WI38 (cell line): Measurements from ENCODE around the gene RHOT2.

Experiments used
- H3K4me3 ChIP-seq: 2 replicates; pipeline ENCODE4 v1.5.1; 2011; ENCODE audit warnings: low read depth, mild to moderate bottlenecking, control low read depth, low read length
- TF ChIP-seq, protein P1 (sequence below): IDR thresholded peaks from 2 replicates; pipeline ENCODE4 v1.5.1; 2012; ENCODE audit warnings: low read depth, mild to moderate bottlenecking, control low read depth, low read length

The RHOT2 gene

GRCh38 chr16:645852-646678, 21.9 kb upstream of the RHOT2 start:
- TF ChIP-seq, protein P1, sequence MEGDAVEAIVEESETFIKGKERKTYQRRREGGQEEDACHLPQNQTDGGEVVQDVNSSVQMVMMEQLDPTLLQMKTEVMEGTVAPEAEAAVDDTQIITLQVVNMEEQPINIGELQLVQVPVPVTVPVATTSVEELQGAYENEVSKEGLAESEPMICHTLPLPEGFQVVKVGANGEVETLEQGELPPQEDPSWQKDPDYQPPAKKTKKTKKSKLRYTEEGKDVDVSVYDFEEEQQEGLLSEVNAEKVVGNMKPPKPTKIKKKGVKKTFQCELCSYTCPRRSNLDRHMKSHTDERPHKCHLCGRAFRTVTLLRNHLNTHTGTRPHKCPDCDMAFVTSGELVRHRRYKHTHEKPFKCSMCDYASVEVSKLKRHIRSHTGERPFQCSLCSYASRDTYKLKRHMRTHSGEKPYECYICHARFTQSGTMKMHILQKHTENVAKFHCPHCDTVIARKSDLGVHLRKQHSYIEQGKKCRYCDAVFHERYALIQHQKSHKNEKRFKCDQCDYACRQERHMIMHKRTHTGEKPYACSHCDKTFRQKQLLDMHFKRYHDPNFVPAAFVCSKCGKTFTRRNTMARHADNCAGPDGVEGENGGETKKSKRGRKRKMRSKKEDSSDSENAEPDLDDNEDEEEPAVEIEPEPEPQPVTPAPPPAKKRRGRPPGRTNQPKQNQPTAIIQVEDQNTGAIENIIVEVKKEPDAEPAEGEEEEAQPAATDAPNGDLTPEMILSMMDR, result no peak
- H3K4me3 ChIP-seq, result no peak overlapping the region

- H3K4me3 ChIP-seq, result no peak overlapping the region
- TF ChIP-seq, protein P1, result no peak
Observed at GRCh38 chr16:646679-647172, 21.2 kb upstream of the RHOT2 start.

DNA sequence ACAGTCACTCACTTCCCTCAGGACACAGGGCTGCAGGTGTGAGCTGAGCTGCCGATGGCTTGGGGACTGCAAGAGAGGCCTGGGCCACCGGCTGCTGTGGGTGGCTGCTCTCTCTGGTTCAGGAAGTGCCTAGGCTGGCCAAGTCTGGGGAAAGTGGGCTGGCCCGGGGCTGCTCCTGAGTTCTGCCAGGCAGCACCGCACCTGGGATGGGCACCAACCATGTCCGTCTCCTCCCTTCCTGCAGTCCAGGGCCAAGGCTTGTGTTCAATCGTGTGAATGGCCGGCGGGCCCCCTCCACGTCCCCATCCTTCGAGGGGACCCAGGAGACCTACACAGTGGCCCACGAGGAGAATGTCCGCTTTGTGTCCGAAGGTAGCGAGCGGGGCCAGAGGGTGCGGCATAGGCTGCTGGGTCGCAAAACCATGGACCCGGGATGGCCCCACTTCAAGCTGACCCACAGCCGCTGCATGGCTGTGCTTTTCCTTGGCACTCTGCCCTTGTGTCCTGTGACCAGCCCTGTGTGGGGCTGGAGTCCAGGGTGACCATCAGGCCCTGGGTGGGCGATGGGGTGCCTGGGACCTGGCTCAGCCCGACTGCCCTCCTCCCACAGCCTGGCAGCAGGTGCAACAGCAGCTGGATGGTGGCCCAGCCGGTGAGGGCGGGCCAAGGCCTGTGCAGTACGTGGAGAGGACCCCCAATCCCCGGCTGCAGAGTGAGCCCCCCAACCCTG, 20.6 kb upstream of the RHOT2 start:
- TF ChIP-seq, protein P1, result no peak
- H3K4me3 ChIP-seq, result no peak overlapping the region

GRCh38 chr16:648071-648780, 19.7 kb upstream of the RHOT2 start:
- TF ChIP-seq, protein P1, result no peak
- H3K4me3 ChIP-seq, result peak overlapping the region; percentile 65

DNA sequence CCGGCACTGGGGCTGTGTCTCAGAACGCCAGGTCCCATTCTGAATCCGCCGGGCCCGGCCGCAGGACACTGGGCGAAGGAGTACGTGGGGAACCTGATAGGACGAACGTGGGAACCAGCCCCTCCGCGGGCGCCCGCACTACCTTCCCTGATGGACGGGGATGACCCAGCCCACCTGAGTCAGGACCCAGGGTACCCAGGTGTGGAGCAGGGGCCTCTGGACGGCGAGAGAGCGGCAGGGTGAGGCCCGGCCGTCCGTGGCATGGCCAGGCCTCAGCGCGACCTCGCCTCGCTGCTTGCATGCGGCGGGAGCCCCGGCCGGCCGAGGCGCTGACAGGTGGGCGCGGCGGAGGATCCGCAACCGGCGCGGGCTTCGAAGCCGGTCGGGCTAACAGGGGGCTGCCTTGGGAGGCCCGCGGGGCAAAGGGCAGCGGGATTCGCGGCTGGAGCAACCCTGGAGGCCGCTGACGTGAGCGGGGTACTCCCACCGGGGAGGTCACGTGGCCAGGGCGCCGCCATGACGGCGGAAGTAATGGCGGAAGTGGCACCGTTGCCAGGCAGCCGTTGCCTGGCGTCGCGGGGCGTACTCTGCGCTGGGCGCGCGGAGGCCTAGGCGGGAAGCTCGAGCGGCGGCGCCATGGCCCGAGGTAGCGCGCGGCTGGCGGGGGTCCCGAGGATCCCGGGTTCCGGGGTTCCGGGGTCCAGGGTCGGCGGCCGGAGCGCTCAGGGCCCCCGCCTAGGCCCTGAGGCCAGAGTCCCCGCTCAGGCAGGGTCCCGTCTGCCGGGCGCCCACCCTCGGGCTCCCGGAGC, 18.9 kb upstream of the RHOT2 start, which contains the start of gene WDR90:
TSS of gene WDR90 (plus strand) at position 585 of the 809 bp plus-strand sequence. CDS start at position 637, 52 bp downstream.
- TF ChIP-seq, protein P1, result no peak
- peak within 1 kb of the TSS; percentile 65 for H3K4me3 ChIP-seq

GRCh38 chr16:649631-650030, 18.3 kb upstream of the RHOT2 start:
- peak overlapping the region; percentile 65 for H3K4me3 ChIP-seq
- TF ChIP-seq, protein P1, result no peak
